ENCODE results near the gene MIF4GD.
A peak's percentile ranks its signal among the peaks of the same experiment; 100 is the strongest.
"Not testable (repeated sequence)": the region's sequence is repeated elsewhere in the genome, so short reads cannot be mapped to it uniquely, and the experiment has no call there.

Gene MIF4GD

DNA sequence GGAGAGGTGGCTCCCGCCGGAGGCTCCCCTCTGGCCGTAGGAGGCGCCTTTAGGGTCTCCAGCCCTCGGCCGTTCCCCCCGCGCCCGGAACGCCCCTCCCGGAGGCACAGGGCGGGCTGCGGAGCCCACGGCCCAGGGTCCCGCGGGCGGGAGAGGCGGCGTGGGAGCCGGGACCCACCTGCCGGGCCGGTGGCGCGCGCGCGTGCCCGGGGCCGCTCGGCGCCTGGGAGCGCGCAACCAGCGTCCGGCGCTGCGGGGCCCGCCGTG lies at the start of gene MIF4GD:
Gene MIF4GD (minus strand): TSS at position 266 of the 267 bp plus-strand sequence. CDS start 1,036 bp downstream, outside the sequence.
- DNase-seq (ENCODE audit: low spot score): no peak

DNA sequence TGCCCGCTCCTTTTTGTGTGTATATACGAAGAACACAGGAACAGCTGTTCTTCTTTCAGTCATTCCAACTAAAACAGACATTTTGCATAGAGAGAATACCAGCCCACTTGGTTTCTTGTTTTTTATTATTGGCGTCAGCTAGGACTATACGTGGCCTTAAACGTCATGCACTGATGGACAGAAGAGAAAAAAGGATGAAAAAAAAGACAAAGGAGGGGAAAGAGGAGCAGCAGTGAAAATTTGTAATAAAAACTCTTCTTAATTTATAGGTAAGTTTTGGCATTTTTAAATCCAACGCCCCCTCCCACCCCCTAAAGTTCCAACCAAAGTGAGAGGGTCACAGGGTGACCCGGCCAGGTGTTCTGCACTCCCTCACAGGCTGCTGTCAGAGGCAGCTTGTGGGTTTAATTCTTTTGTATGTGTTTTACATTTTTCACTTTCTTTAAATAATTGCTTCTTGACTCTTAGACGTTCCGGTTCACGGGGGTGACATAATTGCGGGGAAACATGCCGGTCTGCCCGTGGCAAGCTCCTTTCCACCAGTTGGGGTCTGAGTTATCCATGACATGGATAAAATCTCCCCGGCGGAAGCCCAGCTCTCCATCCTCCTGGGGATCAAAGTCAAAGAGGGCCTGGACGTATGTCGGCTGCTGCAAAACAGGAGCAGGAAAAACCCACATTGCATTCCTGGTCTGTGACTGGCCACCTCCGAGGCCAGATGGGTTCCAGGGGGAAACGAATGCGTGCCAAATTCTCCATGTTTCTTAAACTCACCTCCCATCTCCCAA lies 49.1 kb upstream of the MIF4GD start:
- no peak for DNase-seq (ENCODE audit: low spot score)

- DNase-seq (ENCODE audit: low spot score): no peak
These were observed 47.7 kb upstream of the MIF4GD start for GRCh38 chr17:75318615-75319222.

DNA sequence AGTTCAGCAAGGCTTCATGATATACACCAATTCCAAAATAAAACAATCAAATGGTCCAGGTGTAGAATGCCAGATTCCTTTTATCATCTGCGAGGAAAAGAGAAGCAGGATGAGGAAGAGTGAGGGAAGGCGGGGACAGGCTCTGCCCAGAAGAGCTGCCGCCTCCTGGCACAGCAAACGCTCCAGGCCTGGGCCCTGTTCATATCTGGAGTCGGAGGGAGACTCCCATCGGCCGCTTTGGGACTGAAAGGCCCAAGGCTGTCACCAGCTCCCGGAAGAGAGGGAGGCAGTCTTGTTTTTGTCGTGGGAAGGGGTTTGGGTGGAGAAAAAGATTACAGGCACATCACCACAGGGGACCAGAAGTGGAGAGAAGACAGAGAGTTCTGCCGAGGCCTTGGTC lies 47.2 kb upstream of the MIF4GD start:
- DNase-seq (ENCODE audit: low spot score): no peak

DNA sequence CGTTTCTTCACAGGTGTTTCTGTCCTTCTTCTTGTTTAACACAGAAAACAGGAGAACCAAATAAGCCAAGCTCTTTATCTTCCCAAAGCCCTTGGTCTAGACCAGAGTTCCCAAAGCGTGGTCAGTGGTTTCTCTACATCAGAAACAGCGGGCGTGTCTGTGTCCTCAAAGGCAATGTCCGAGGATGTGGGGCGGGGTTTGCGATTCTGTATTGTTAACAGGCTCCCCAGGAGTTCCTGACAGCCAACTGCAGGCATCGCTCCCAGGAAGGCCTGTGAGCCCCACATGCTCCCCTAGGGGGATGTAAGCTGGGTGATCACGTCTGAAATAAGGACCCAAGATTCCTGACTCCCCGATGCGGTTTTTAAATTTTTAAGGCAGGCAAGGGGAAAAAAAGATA lies 46.6 kb upstream of the MIF4GD start:
- no peak for DNase-seq (ENCODE audit: low spot score)

GRCh38 chr17:75316253-75316652 lies 45.2 kb upstream of the MIF4GD start:
- no peak for DNase-seq (ENCODE audit: low spot score)

DNA sequence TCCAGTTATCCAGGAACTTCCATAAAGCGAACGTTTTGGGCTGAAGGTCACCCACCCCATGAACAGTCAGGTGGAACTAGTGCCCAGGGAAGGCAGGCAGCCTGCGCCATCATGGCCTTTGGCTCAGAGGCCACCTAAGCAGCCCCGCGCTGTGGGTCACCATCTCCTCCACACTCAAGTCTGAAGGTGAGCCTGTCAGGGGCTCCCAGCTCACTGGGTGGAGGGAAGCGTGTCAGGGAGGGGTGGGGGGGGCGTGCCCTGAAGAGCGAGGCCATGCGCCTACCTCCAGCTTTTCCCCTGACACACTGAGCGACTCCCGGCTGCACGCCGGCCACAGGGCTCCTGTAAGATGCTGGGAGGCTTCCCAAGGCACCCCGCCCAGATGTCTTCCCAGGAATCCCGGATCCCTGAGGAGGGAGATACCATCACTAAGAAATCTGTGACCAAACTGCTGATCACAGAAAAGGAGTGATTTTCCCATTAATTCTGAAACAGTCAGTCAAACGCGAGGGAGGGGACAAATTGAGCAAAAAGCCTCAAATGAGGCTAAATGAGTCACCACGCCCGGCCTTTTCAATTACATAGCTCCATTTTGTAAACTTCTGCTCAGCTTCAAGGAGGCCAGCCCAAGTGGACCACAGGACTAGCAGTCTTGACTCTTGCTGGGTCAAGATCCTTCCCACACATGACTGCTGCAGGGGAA lies 44.7 kb upstream of the MIF4GD start:
- DNase-seq (ENCODE audit: low spot score): no peak

DNA sequence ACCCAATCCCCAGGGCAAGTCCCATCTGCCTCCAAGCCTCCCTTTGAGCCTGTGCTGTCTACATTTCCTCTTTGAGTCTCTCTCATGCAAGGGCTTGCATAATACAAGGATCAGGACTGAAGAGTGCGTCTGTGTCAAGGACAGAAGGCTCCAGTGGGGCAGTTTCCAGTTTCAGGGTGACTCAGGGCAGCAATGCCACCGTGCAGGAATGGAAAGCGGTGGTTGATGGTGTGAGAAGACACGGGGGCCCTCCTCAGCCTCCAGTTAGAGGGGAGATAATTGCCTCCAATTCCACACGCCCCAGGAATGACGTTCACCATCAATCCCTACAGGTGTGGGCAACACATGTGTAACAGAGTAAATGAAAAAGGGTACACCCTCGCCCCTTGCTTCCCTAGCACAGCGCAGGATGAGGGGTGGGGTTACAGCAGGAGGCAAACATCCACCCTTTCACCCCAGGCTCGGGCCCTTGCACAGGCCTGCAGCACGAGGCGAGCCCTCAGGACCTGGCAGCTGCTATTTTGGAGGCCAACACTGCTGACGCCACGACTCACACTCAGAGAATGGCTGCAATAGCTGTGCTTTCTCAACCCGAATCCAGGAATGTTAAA lies 43.0 kb upstream of the MIF4GD start:
- peak; percentile 61 for DNase-seq (ENCODE audit: low spot score)

DNA sequence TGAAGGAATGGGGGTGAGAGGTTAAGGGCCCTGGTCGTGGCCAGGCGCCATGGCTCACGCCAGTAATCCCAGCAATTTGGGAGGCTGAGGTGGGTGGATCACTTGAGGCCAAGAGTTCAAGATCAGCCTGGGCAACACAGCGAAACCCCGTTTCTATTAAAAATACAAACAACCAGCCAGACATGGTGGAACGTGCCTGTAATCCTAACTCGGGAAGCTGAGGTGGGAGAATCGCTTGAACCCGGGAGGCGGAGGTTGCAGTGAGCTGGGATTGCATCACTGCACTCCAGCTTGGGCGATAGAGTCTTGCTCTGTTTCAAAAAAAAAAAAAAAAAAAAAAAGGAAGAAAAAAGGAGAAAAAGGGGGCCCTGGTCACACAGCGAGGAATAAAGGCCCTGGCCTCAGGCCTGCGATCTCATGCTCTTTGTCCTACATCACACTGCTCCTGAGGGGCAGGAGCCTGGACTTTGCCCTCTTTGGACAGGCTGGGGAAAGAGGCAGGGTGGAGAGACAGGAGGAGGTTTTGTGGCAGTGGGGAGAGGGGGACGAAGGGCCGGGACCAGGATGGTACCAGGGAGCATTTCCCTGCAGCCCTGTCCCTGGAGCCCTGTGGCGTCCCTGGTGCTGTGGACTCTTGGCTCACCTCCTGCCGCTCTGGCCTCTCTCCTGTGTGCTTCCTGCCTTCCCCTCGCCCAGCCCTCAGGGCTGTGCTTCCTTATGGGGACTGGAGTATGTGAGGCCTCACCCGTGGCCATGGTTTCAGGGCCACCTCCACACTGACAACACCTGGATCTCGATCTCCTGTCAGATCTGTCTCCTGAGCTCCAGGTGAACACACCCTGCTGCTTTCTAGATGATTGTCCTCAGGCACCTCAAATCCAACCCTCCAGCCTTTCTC lies 38.0 kb upstream of the MIF4GD start:
- peak; percentile 37 for DNase-seq (ENCODE audit: low spot score)

DNA sequence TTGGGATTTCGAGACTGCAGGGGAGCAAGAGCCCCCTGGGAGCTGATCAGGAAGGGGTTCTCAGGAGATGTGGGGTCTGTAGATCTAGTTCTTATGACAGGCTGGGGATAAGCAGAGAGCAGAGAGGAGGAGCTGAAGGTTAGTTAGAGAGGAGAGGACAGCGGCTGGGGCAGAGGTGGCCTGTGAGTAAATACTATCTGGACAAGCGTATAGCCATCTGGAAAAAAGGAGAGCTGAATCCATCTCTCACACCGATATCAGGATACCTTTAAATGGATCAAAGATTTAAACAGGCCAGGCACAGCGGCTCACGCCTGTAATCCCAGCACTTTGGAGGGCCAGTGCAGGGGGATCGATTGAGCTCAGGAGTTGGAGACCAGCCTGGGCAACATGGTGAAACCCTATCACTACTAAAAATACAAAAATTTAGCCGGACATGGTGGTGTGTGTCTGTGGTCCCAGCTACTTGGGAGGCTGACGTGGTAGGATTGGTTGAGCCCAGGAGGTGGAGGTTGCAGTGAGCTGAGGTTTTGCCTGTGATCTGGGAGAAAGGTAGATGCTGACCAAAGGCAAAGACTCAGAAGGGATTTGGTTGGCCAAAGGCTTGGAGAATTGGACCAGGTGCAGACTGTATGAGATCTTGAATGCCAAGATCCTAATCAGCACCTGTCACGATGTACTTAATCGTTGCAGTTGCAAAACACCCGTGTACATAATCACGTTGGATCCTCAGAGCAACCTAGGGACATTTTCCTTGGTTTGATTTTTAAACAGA lies 37.1 kb upstream of the MIF4GD start:
- no peak for DNase-seq (ENCODE audit: low spot score)

- DNase-seq (ENCODE audit: low spot score): no peak
These were observed 30.6 kb upstream of the MIF4GD start for GRCh38 chr17:75301502-75302206.

- no peak for DNase-seq (ENCODE audit: low spot score)
These were observed 30.0 kb upstream of the MIF4GD start for GRCh38 chr17:75301049-75301448.

DNA sequence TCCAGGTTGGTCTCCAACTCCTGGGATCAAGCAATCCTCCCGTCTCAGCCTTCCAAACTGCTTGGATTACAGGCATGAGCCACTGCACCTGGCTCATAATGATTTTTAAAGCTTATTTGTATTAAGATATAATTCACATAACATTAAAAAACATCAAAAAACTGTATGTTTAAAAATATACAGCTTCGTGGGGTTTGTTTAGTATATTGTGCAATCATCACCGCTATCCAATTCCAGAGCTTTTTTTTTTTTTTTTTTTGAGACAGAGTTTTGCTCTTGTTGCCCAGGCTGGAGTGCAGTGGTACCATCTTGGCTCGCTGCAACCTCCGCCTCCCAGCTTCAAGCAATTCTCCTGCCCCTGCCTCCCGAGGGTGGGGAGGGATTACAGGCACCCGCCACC lies 29.2 kb upstream of the MIF4GD start:
- DNase-seq (ENCODE audit: low spot score): no peak

GRCh38 chr17:75295201-75296158 lies 24.4 kb upstream of the MIF4GD start:
- DNase-seq (ENCODE audit: low spot score): peak; percentile 46

GRCh38 chr17:75292810-75293448 lies 21.9 kb upstream of the MIF4GD start:
- DNase-seq (ENCODE audit: low spot score): not testable (repeated sequence)

DNA sequence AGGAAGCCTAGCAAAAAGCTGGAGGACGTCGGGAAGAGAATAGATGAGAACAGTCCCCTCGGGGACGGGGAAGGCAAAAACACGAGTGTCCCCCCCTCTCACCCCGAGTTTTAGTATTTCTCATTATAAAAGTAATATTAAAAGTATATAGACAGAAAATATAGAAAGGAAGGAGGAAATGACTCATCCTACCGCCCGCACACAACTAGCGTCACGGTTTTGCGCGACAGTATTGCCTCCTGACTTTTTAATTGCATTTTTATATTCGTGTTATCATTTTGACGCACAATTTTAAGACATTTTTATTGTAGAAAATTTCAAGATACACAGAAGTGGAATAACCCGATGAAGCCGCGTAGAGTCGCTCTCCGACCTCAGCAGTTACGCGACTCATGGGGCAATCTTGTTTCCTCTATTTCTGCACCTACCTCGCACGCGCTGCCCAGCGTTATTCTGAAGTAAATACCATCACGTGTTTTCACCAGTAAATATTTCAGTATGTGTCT lies 18.9 kb upstream of the MIF4GD start:
- peak; percentile 80 for DNase-seq (ENCODE audit: low spot score)

DNA sequence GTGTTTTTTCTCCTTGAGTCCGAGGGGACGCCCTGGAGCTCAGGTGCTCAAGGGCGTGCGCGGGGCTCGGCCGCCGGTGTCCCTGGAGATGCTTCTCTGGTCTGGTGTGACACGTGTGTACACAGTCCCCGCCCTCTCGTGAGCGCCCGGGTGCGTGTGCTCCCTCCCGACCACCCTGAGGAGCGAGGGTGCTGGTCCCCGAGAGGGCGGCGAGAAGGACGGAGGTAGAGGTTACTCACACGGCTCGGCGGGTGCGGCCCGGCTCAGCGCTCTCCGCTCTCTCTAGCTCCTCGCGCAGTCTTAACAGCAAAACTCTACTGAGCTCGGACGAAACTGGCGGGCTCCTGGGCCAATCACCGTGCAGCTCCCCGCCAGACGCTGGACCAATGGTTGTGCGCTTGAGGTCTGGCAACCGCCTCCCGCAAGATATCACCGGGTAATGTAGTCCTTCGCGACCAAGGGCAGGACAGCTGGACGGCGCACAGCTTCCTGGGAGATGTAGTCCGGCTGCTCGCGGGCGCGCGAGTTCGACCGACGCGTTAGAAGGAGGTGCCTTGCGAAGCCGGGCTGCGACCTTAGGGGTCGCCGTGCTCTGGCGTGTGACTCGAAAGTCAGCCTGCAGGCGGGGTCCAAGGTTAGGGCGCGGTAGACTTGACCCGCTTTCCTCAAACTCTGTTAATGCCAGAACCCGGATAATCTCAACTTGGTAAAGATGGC lies 18.2 kb upstream of the MIF4GD start, which contains the start of gene SLC25A19:
Gene SLC25A19 (minus strand): TSS at position 319 of the 717 bp plus-strand sequence. CDS start 2,669 bp downstream, outside the sequence.
- DNase-seq (ENCODE audit: low spot score): peak; percentile 100

DNA sequence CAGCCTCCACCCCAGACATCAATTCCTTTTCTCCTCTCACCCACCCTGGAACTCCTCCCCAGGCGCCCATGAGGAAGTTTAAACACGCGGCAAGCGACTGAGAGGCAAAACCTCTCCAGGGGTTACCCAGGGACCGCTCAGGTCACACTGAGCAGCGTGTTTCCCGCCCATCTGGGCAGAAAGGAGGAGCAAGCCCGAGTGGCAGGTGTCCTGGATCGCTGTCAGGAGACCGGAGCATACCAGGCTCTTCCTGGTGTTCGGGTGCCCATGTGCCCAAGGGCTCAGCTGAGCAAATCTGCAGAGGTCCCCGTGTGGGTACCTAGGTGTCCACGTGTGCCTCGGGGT lies 17.7 kb upstream of the MIF4GD start:
- no peak for DNase-seq (ENCODE audit: low spot score)
